Activated B cell treated with CpG ODN at 0.5 μM for 24 hours (primary cell): ENCODE measurements around the gene EYS. TPM values are rescaled to one million over a fixed set of nuclear protein-coding genes. Genes with fewer than 3 reads are reported as not detected.

Experiments
- ATAC-seq: fragments of 200-7000 bp; cut with Tn5 transposase; one replicate; pipeline ENCODE4 v1.10.0; 2021; ENCODE audit warnings: low read depth, mild to moderate bottlenecking, moderate library complexity
- CTCF ChIA-PET: fragments of 350-600 bp; sonication (Branson Sonifier 250); formaldehyde crosslinking; loops from one replicate; lab custom pipeline; 2021; ENCODE audit warnings: antibody characterized with exemption; lab: Charles Lee
- POLR2A ChIA-PET: fragments of 350-600 bp; sonication (Branson Sonifier 250); formaldehyde crosslinking; loops from one replicate; lab custom pipeline; 2021; ENCODE audit warnings: antibody characterized with exemption; lab: Charles Lee
- DNase-seq: peaks from one replicate; pipeline ENCODE4 v3.0.0; 2022
- H3K27ac Mint-ChIP-seq: one replicate; pipeline ENCODE4 v1.8.0; 2020; ENCODE audit warnings: mixed read lengths
- H3K27me3 Mint-ChIP-seq: one replicate; pipeline ENCODE4 v1.8.0; 2021; ENCODE audit warnings: mixed read lengths
- H3K36me3 Mint-ChIP-seq: one replicate; pipeline ENCODE4 v1.8.0; 2021; ENCODE audit warnings: low read depth, mixed read lengths
- H3K4me1 Mint-ChIP-seq: one replicate; pipeline ENCODE4 v1.8.0; 2021; ENCODE audit warnings: mixed read lengths
- H3K4me3 Mint-ChIP-seq: one replicate; pipeline ENCODE4 v1.8.0; 2020; ENCODE audit warnings: mild to moderate bottlenecking, mixed read lengths
- H3K9me3 Mint-ChIP-seq: one replicate; pipeline ENCODE4 v1.8.0; 2020; ENCODE audit warnings: mixed read lengths
- CTCF ChIP-seq: fragments of 200-600 bp; IDR thresholded peaks from one replicate; pipeline ENCODE4 v1.8.0; 2022; ENCODE audit warnings: antibody characterized with exemption, mild to moderate bottlenecking
- intact Hi-C: fragments of 100-400 bp; cut with micrococcal nuclease; formaldehyde crosslinking; loops from one replicate; pipeline ENCODE4 v1.15.1; 2024
- total RNA-seq: library from RNA; stranded (reverse); gene quantifications from 2 replicates; pipeline ENCODE4 v1.2.3, GENCODE V29; 2022

Gene EYS
- total RNA-seq, 1 donor from 2014 or later = not detected

- H3K4me3 Mint-ChIP-seq = no peak overlapping the region
- no peak overlapping the region for H3K27ac Mint-ChIP-seq
- DNase-seq (no peak), ATAC-seq (no peak)
- POLR2A ChIA-PET = no interaction called here
- no peaks in the 10 kb centered on the region for H3K9me3 Mint-ChIP-seq
- no peaks in the 10 kb centered on the region for H3K4me1 Mint-ChIP-seq
- no peaks in the 10 kb centered on the region for H3K36me3 Mint-ChIP-seq
- TF ChIP-seq CTCF = no peak
- CTCF ChIA-PET = no interaction called here
- no peaks in the 10 kb centered on the region for H3K27me3 Mint-ChIP-seq
- intact Hi-C loops = no loop called here
These were observed 1603.5 kb downstream of the EYS start for GRCh38 chr6:64103480-64103879.

- Mint-ChIP-seq H3K4me3 (no peak overlapping the region), H3K27me3 (no peaks in the 10 kb centered on the region), H3K27ac (no peak overlapping the region), H3K4me1 (no peaks in the 10 kb centered on the region), H3K9me3 (peaks cover 9% of the 10 kb centered on the region), H3K36me3 (no peaks in the 10 kb centered on the region)
- ChIA-PET CTCF (no interaction called here), POLR2A (no interaction called here)
- DNase-seq = no peak
- intact Hi-C loops = no loop called here
- ATAC-seq = no peak
- TF ChIP-seq CTCF = no peak
These were observed 1606.2 kb downstream of the EYS start for GRCh38 chr6:64100702-64101303.

- CTCF ChIA-PET = no interaction called here
- intact Hi-C loops = no loop called here
- Mint-ChIP-seq H3K4me3 (no peak overlapping the region), H3K36me3 (no peaks in the 10 kb centered on the region), H3K27ac (no peak overlapping the region), H3K9me3 (peaks cover 8% of the 10 kb centered on the region), H3K27me3 (no peaks in the 10 kb centered on the region), H3K4me1 (no peaks in the 10 kb centered on the region)
- ATAC-seq (no peak), DNase-seq (no peak)
- no peak for TF ChIP-seq CTCF
- POLR2A ChIA-PET = no interaction called here
These were observed 1616.7 kb downstream of the EYS start for GRCh38 chr6:64090352-64090751.

- no peak for DNase-seq
- intact Hi-C loops = no loop called here
- ChIA-PET CTCF (no interaction called here), POLR2A (no interaction called here)
- no peak for TF ChIP-seq CTCF
- H3K27me3 Mint-ChIP-seq = no peaks in the 10 kb centered on the region
- no peak overlapping the region for H3K4me3 Mint-ChIP-seq
- peaks cover 4% of the 10 kb centered on the region for H3K9me3 Mint-ChIP-seq
- no peak for ATAC-seq
- no peak overlapping the region for H3K27ac Mint-ChIP-seq
- H3K36me3 Mint-ChIP-seq = no peaks in the 10 kb centered on the region
- H3K4me1 Mint-ChIP-seq = no peaks in the 10 kb centered on the region
These were observed 1621.9 kb downstream of the EYS start for GRCh38 chr6:64085126-64085525.

- no peak for ATAC-seq
- Mint-ChIP-seq H3K9me3 (peaks cover 6% of the 10 kb centered on the region), H3K27ac (no peak overlapping the region), H3K4me3 (no peak overlapping the region), H3K36me3 (no peaks in the 10 kb centered on the region), H3K27me3 (no peaks in the 10 kb centered on the region), H3K4me1 (no peaks in the 10 kb centered on the region)
- DNase-seq = no peak
- intact Hi-C loops = no loop called here
- no peak for TF ChIP-seq CTCF
- POLR2A ChIA-PET = no interaction called here
- CTCF ChIA-PET = no interaction called here
These were observed 1622.8 kb downstream of the EYS start for GRCh38 chr6:64084185-64084663.
